GM18526 (cell line): ENCODE data around the gene TPMT.

ENCODE experiments used
- POLR2A ChIP-seq: IDR thresholded peaks from 3 replicates; pipeline ENCODE4 v1.6.1; 2011; ENCODE audit not compliant: insufficient read length; ENCODE audit errors: extremely low read depth

Gene TPMT

DNA sequence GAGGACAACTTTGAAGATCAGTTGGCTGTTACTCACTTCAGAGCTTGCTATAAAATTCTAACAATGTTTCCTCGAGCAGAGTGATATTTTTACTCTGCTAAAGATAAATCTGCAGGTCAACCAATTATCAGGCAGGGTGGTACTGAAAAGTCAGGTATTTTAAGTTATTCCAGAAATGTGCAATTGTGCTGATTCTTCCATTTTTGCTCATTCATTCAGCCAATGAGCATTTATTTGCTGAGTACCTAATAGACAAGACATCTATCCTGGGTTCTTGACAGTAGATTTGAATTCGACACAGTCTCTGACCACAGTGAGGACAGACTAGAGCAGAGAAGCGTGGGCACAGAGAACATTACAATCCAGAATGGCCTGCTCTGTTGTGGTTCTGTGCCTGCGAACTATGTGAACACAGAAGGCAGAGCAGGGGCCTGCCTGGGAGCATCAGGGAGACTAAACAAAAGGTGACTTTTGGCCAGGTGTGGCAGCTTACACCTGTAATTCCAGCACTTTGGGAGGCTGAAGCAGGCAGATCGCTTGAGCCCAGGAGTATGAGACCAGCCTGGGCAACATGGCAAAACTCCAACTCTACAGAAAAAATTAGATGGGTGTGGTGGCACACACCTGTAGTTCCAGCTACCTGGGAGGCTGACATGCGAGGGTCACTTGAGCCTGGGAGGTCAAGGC lies 14.8 kb downstream of the TPMT start:
- no peak for TF ChIP-seq POLR2A

DNA sequence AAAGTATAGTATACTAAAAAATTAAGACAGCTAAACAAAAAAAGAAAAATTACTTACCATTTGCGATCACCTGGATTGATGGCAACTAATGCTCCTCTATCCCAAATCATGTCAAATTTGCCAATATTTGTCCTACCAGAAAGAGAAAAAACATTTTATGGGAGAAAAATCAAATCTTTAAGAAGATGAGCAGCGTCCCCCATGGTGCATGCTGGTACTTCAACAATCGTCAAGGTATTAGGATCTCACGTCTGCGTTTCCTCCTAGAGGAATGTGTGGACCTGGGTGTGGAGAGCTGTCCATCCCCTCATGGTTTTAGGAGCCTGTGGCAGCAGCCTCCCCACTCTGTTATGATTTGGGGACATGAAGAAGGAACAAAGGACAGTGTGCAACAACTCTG lies 16.0 kb downstream of the TPMT start:
- TF ChIP-seq POLR2A: no peak

DNA sequence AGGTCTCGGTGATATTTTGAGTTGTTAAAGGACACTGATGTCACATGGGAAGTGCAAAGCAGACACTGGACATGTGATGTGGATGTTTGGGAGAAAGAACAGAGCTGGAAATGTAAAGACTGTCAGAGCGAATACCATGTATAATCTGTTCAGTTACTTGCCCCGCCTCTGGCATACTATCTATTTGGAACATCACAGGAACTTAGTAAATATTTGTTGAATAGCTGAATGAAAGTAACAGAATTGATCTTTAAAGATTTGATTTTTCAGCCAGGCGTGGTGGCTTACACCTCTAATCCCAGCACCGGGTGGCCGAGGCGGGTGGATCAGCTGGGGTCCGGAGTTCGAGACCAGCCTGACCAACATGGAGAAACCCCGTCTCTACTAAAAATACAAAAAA lies 18.6 kb downstream of the TPMT start:
- no peak for TF ChIP-seq POLR2A

DNA sequence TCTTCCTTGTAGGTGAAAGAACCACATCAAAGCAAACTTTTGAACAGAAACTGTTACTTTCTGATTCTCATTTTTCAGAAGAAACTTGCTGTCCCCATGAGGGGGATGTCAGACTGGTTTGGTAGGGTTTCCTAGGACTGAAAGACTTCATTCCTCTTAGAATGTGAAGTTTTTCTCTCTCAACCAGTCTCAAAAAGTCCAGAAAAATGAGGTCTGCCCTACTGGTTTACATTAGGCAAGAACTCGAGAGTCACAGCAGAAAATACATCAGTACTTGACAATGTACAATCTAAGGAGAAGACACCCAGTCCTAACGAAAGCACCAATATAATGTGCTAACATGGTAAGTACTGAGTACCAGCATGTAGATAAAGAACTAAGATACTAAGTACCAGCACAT lies 19.7 kb downstream of the TPMT start:
- no peak for TF ChIP-seq POLR2A

DNA sequence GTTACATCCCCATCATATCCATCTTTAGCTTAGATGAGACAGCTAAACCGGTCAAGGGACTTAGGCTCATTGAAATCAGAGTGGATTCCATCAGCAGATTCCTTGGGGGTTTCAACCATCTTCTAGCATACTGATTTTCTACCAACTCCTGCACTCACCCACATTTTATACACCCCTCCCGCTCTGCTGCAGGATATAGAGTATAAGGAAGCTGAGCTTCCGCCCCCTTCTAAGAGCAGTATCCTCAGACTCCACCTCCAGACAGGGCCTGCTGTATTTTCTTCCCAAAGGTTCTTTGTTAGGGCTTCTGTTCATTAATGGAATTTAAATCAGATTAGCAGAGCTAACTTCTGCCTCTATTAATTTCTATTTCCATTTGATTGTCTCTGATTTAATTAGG lies 22.5 kb downstream of the TPMT start:
- no peak for TF ChIP-seq POLR2A

DNA sequence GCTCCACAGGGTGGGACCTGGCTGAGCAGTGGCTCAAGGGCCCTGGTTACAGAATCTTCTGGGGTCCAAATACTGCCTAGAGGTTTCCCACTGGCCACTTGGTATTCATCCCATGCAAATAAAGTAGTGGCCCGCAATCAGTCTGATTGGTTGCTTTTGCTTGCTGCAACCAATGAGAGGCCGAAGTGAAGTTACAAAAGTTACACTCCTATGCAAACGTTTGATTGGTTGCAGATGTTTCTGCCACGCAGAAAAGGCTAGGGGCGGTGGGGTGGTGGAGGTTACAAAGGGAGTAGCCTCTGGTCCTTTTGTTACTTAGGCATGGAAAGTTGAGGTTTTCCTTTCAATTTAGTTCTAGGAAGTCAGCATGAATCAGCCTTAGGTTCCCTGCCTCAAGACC lies 28.8 kb downstream of the TPMT start:
- no peak for TF ChIP-seq POLR2A

DNA sequence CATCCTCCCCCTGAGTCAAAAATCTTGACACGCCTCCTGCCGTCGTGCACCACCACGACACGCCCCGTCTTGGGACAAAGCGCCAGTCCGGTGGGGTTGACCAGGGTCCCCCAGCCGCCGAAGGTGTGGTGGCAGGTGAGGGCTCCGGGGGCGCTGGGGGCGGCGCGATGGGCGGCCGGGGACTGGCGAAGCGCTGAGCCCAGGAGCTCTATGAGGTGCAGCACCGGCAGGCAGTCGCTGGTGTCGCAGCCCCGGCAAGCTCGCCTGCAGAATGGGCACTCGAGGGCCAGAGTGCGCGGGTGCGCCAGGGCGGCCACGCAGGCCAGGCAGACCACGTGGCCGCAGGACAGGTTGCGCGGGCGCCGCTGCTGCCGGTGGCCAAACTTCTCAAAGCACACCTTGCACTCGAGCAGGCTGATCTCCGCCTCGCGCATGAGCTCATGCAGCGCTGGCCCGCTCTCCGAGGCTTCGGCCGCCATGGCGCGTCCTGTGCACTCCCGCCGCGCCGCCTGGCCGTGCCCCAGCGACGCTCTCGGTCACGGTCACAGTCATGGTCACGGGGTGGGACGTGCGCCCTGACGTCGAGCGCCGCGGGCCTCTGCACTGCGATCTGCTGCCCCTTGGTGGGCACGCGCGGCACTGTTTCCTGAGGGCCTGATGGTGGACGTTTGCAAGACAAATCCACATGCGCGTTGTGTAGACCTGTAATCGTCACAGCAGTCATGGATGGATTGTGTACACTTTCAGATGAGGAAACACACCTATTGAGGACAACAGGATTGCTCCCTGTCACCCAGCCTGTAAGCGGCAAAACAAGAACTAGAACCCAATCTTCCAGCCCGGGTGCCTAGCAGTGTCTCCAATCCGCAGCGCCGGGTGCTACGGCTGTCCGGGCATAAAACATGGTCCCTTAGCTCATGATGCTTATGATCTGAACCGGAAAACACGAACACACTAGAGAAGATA lies 32.5 kb downstream of the TPMT start, which contains the start of gene NHLRC1:
NHLRC1 (minus strand) TSS at position 550 of the 966 bp plus-strand sequence; CDS start at position 479, 71 bp downstream.
- peak; percentile 42 for TF ChIP-seq POLR2A

DNA sequence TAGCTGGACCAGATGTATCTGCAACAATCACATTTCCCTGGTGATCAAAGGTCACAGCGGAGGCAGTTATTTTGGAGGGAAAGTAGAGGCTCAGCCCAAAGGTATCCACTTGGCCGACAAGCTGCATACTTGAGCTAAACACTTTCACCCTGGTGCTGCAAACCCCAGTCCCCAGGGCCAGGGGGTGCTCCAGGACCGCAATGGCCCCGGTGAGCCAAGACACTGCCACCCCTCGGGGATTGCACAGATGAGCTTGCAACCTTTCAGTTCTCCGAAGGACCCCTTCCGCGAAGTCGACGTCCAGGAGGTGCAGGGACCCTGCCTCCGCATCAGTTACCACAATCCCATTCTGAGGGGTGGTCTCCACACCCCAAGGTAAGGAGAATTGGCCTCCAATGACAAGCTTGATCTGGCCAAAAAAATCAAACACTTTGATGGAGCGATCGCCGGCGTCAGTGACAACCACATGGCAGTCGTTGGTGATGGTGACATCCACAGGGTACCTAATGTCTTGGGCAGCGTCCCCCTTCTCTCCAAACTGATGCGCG lies 33.2 kb downstream of the TPMT start:
- TF ChIP-seq POLR2A: no peak

DNA sequence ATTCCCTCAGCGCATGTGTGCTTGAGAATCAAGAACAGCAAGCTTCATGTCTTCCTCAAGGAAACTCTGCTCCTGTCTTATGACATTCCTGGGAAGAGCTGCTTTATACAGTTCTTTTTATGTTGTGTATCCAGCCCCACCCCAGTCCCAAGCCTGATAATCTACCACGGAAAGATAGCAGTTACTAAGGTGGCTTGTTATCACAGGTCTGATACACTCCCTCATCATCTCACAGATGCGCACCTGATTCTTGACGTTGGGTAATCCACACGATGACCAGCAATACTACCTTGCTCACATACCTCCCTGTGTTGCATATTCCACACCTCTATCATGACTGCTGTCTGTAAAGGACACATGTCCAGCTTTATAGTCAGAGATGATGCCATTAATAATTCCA lies 35.6 kb downstream of the TPMT start:
- TF ChIP-seq POLR2A: no peak

DNA sequence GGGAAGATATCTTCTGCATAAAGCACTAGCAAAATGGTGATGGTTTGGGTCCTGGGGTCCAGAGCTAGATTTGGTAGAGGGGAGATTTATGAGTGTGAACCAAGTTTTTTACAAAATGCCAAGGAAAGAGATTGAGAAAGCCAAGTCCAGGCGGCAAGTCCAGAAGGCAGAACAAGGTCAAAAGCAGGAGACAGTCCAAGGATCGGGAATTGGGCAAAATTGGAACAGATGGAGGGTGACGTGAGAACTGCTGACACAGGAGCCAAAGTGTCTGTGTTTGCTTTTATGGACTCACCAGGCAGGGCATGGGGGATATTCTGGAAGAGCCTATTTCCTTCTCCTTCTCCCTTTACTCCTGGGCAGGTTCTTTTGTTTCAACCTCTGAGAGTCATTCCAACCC lies 36.5 kb downstream of the TPMT start:
- TF ChIP-seq POLR2A: no peak

DNA sequence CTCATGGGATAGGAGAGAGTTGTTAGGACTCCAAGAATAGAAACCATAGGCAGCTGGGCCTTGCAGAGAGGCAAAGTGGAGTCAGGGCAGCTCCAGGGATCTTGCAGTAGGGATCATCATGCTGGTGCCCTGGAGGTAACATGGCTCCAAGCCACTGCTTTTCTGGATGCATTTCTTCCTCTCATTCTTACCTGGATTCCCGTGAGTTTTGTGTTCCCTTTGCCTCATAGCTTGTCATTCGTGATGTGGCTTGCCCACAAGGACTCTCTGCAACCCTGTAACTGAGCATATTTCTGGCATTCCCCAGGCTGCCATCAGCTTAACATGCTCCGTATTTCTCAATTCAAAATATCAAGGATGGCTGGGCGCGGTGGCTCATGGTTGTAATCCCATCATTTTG lies 37.7 kb downstream of the TPMT start:
- no peak for TF ChIP-seq POLR2A

DNA sequence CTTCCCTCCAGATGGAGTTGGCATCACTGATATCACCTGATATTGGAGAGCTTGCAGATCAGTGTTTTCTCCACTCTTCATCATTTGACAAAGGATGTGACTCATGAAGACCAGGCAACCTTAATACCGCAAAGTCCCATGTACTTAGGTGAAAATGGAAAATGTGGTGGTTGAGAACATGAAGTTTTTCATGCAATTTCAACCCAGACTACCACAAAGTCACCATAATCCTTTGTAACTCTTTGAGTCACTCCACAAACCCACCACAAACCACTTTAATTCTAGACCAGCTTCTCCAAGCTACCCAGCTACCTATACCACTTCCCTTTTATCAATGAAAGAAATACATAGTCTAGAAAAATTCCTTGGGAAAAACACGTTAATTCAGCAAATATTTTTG lies 39.5 kb downstream of the TPMT start:
- TF ChIP-seq POLR2A: no peak

DNA sequence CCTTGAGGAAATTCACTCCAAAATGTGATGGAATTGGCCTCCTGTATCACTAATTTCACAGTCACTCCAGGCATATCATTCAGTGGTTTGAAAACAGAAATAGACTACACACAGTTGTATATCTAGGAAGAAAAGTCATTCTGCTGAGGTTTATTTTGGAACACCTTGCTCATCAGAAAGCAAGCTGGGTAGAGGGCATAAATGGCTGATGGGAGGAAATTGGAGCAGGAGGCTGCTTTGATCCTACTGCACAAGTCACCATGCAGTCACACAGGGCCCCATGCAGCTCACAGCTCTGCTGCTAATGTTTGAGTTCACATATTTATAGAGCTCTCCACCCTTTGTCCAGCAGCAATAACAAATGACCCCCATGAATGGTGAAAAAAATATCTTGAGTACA lies 44.7 kb downstream of the TPMT start:
- TF ChIP-seq POLR2A: no peak

DNA sequence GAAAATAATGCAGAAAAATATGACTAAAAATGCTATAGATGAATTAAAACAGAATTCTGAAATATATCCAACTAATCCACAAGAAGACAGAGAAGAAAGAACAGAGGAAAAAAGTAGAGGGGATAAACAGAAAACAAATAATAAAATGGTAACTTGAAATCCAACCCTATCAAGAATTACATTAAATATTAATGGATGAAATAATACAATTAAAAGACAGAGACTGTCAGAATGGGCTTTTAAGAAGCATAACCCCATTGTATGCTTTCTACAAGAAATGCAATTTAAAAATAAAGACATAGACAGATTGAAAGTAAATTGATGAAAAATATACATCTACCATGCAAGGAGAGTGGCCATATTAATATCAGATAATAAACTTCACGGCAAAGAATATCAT lies 47.8 kb downstream of the TPMT start:
- TF ChIP-seq POLR2A: no peak

DNA sequence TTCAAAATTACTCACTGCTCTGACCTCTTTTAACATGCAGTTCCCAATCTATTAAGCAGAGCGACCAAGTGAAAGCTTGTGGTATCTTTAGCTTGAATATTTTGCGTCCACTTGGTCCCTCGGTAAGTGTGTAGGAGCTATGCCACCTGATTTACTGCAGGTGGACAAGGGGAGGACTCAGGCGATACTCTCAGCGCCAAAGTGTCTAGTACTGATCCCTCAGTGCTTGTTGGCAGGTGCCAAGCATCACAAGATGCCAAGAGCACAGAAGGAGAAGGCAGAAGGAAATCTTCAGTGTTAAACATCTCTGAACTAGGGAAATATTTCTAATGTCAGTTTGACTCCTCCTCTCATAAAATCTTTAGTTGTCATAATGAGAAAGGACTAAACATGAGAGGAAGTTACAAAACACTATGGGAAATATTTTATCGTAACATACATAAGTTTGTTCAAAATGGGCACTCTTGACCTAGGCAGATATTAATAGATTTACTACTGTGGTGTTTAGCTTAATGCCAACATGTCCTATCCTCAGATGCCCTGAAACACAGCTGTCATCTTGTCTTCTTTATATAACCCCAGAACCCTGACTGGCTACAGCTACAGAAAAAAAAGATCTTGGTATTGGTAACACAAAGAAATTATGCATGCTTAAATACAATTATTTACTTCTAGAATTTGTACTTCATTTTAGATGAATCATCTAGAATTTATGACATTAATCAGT lies 51.9 kb downstream of the TPMT start:
- TF ChIP-seq POLR2A: no peak
